ENCODE data around the gene EXOC6. TPM values are rescaled to one million over a fixed set of nuclear protein-coding genes. Genes with fewer than 3 reads are reported as not detected.

Gene EXOC6
- total RNA-seq, 2 experiments from 2014 or later: 8.0 to 9.4 TPM

DNA sequence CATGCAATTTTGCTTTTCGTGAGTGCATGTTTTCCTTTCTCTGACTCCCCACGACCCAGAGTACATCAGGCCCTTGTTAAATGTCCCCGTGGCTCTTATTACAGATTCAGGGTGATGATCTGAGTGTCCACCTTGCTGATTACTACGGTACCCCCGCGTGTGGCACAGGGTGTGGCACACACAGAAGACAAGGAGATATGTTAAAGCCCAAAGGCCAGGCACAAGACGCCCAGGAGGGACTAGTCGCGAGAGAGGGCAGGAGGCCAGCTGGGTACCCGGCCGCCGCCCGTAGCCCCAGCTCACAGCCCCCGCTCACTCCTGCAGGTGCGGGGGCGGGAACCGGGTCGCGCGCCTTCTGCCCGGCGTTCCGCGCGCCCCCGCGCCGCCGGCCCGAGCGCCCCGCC, 281 bp upstream of the EXOC6 start:
- POLR2A ChIA-PET: interaction anchor here (0.6 to 1.7 kb wide), 9 partner anchors 10 to 293 kb away, joined by 3 to 6 read pairs (median 3); no protein-coding TSS in a partner anchor
- no TSS peak for BruUV-seq (replicated peaks)
- Histone ChIP-seq H2AFZ (ENCODE audit: low read length) (peak overlapping the region; percentile 94), H3K36me3 (ENCODE audit: insufficient read depth, low read length) (no peaks in the 10 kb centered on the region), H3K4me1 (ENCODE audit: insufficient read depth, low read length, poor library complexity, severe bottlenecking) (peaks cover 18% of the 10 kb centered on the region), H3K79me2 (ENCODE audit: insufficient read depth, low read depth, low read length) (peaks cover 7% of the 10 kb centered on the region; the same call in 1 of the 2 replicates), H4K20me1 (ENCODE audit: insufficient read depth, low read length) (no peaks in the 10 kb centered on the region), H3K4me3 (ENCODE audit: low read depth, low read length, poor library complexity, severe bottlenecking) (peak overlapping the region; percentile 83), H3K9me3 (ENCODE audit: low read length) (no peaks in the 10 kb centered on the region; the same call in 1 of the 2 replicates), H3K9me2 (ENCODE audit: insufficient read depth, low read length) (no peaks in the 10 kb centered on the region), H3K27ac (ENCODE audit: low read depth, low read length, poor library complexity, severe bottlenecking) (no peak overlapping the region), H3K4me2 (ENCODE audit: low read length) (peak overlapping the region; percentile 93)
- no peak for TF ChIP-seq EZH2phosphoT487 (IDR thresholded peaks at IDR 0.05; ENCODE audit: borderline replicate concordance, low read depth, low read length)
- TF ChIP-seq, protein P1, sequence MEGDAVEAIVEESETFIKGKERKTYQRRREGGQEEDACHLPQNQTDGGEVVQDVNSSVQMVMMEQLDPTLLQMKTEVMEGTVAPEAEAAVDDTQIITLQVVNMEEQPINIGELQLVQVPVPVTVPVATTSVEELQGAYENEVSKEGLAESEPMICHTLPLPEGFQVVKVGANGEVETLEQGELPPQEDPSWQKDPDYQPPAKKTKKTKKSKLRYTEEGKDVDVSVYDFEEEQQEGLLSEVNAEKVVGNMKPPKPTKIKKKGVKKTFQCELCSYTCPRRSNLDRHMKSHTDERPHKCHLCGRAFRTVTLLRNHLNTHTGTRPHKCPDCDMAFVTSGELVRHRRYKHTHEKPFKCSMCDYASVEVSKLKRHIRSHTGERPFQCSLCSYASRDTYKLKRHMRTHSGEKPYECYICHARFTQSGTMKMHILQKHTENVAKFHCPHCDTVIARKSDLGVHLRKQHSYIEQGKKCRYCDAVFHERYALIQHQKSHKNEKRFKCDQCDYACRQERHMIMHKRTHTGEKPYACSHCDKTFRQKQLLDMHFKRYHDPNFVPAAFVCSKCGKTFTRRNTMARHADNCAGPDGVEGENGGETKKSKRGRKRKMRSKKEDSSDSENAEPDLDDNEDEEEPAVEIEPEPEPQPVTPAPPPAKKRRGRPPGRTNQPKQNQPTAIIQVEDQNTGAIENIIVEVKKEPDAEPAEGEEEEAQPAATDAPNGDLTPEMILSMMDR (conservative IDR thresholded peaks at IDR 0.05; ENCODE audit: low read length): no peak
- intact Hi-C loops (cut with micrococcal nuclease; ENCODE audit: unreplicated experiment): loop anchor here (2.0 kb wide), 2 partner anchors 91 to 255 kb away; partner anchors contain the start of gene KIF11
- DNase-seq (ENCODE audit: low spot score): no peak
- CTCF ChIA-PET (ENCODE audit: unreplicated experiment): interaction anchor here (0.6 to 1.1 kb wide), 6 partner anchors 12 to 345 kb away, joined by 3 to 8 read pairs (median 4); no protein-coding TSS in a partner anchor

DNA sequence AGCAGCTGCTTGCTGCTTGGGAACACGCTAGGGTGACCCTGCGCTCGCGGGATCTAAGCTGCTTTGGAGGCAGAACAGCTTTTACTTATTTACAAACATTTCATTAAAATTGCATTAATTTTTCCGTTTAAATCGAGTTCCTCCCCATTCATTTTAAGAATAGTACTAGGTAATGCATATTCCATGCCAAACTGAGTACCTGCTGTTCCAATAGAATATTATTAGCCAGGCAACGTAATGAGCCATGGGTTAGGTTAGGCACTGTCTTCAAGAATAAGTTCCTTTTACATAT, 860 bp downstream of the EXOC6 start:
- DNase-seq (ENCODE audit: low spot score): no peak
- intact Hi-C loops (cut with micrococcal nuclease; ENCODE audit: unreplicated experiment): loop anchor here (2.0 kb wide), 2 partner anchors 92 to 256 kb away; partner anchors contain the start of gene KIF11
- ChIA-PET CTCF (ENCODE audit: unreplicated experiment) (interaction anchor here (1.0 kb wide), 1 partner anchor 12 kb away, joined by 3 read pairs; no protein-coding TSS in a partner anchor), POLR2A (interaction anchor here (0.9 to 1.7 kb wide), 4 partner anchors 12 to 257 kb away, joined by 3 to 6 read pairs (median 4); no protein-coding TSS in a partner anchor)
- Histone ChIP-seq H3K36me3 (ENCODE audit: insufficient read depth, low read length) (no peaks in the 10 kb centered on the region), H4K20me1 (ENCODE audit: insufficient read depth, low read length) (no peaks in the 10 kb centered on the region), H3K4me2 (ENCODE audit: low read length) (peak overlapping the region; percentile 93), H3K9me3 (ENCODE audit: low read length) (no peaks in the 10 kb centered on the region; the same call in 1 of the 2 replicates), H2AFZ (ENCODE audit: low read length) (peak overlapping the region; percentile 90), H3K4me3 (ENCODE audit: low read depth, low read length, poor library complexity, severe bottlenecking) (peak overlapping the region; percentile 83), H3K27ac (ENCODE audit: low read depth, low read length, poor library complexity, severe bottlenecking) (peak overlapping the region; percentile 56), H3K79me2 (ENCODE audit: insufficient read depth, low read depth, low read length) (peaks cover 7% of the 10 kb centered on the region; the same call in 1 of the 2 replicates), H3K9me2 (ENCODE audit: insufficient read depth, low read length) (no peaks in the 10 kb centered on the region), H3K4me1 (ENCODE audit: insufficient read depth, low read length, poor library complexity, severe bottlenecking) (peaks cover 18% of the 10 kb centered on the region)
- TF ChIP-seq EZH2phosphoT487 (IDR thresholded peaks at IDR 0.05; ENCODE audit: borderline replicate concordance, low read depth, low read length): no peak
- TF ChIP-seq, protein P1 (conservative IDR thresholded peaks at IDR 0.05; ENCODE audit: low read length): no peak
- no TSS peak for BruUV-seq (replicated peaks)

DNA sequence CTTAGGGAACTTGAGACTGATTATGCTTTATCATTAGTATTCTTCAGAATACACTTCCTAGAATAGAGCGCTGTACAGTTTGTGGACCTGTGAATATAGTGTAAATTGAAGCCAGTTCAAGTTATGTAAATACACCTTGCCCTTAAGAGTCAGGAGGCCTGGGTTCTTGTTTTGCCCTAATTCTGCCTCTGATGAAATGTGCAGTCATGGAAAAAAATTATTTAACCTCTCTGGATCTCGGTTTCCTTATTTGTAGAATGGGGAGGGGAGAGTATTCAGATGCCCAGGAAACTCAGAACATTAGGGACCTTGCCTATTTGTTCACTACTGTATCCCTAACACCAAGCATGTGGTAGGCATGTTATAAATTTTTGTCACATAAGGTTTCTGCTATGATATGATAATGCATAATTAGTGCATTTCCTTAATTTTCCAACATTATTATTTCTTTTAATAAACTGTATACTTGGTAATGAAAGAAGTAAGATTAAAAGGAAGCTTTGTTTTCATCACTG, 1.3 kb downstream of the EXOC6 start:
- H3K9me2 ChIP-seq (ENCODE audit: insufficient read depth, low read length): no peaks in the 10 kb centered on the region
- DNase-seq (ENCODE audit: low spot score): no peak
- intact Hi-C loops (cut with micrococcal nuclease; ENCODE audit: unreplicated experiment): loop anchor here (2.0 kb wide), 2 partner anchors 93 to 257 kb away; partner anchors contain the start of gene KIF11
- no peaks in the 10 kb centered on the region for H4K20me1 ChIP-seq (ENCODE audit: insufficient read depth, low read length)
- peak overlapping the region; percentile 90; the same call in 1 of the 2 replicates for H2AFZ ChIP-seq (ENCODE audit: low read length)
- H3K4me3 ChIP-seq (ENCODE audit: low read depth, low read length, poor library complexity, severe bottlenecking): peak overlapping the region; percentile 83
- ChIA-PET CTCF (ENCODE audit: unreplicated experiment) (interaction anchor here (1.0 kb wide), 1 partner anchor 12 kb away, joined by 3 read pairs; no protein-coding TSS in a partner anchor), POLR2A (interaction anchor here (0.6 to 1.1 kb wide), 5 partner anchors 12 to 825 kb away, joined by 3 to 4 read pairs (median 3); no protein-coding TSS in a partner anchor)
- H3K9me3 ChIP-seq (ENCODE audit: low read length): no peaks in the 10 kb centered on the region; the same call in 1 of the 2 replicates
- H3K4me2 ChIP-seq (ENCODE audit: low read length): peak overlapping the region; percentile 93
- H3K4me1 ChIP-seq (ENCODE audit: insufficient read depth, low read length, poor library complexity, severe bottlenecking): peaks cover 18% of the 10 kb centered on the region
- H3K27ac ChIP-seq (ENCODE audit: low read depth, low read length, poor library complexity, severe bottlenecking): no peak overlapping the region
- BruUV-seq (replicated peaks): TSS peak; percentile 49
- peaks cover 7% of the 10 kb centered on the region; the same call in 1 of the 2 replicates for H3K79me2 ChIP-seq (ENCODE audit: insufficient read depth, low read depth, low read length)
- TF ChIP-seq EZH2phosphoT487 (IDR thresholded peaks at IDR 0.05; ENCODE audit: borderline replicate concordance, low read depth, low read length): no peak
- TF ChIP-seq, protein P1 (conservative IDR thresholded peaks at IDR 0.05; ENCODE audit: low read length): no peak
- H3K36me3 ChIP-seq (ENCODE audit: insufficient read depth, low read length): no peaks in the 10 kb centered on the region
